Stimulated activated memory B cell treated with anti-CD40 and anti-IgM and Interleukin-4, amounts not matched to agents 10 μg/mL and 1 μg/mL and 100 μg/mL, for 72 hours (primary cell): ENCODE results near the gene EPB42.
"Not testable (repeated sequence)": the region's sequence is repeated elsewhere in the genome, so short reads cannot be mapped to it uniquely, and the experiment has no call there.

Experiments
- ATAC-seq: fragments of 150-1000 bp; cut with Tn5 transposase; 2 replicates; pipeline ENCODE4 v1.10.0; 2021
- H3K27ac Mint-ChIP-seq: one replicate; pipeline ENCODE4 v1.8.0; 2022; ENCODE audit warnings: mild to moderate bottlenecking, mixed read lengths
- H3K27me3 Mint-ChIP-seq: one replicate; pipeline ENCODE4 v1.8.0; 2022; ENCODE audit warnings: mixed read lengths
- H3K36me3 Mint-ChIP-seq: one replicate; pipeline ENCODE4 v1.8.0; 2022; ENCODE audit warnings: mixed read lengths
- H3K4me1 Mint-ChIP-seq: one replicate; pipeline ENCODE4 v1.8.0; 2022; ENCODE audit warnings: mixed read lengths
- H3K4me3 Mint-ChIP-seq: one replicate; pipeline ENCODE4 v1.8.0; 2022; ENCODE audit warnings: mild to moderate bottlenecking, moderate library complexity, mixed read lengths
- H3K9me3 Mint-ChIP-seq: one replicate; pipeline ENCODE4 v1.8.0; 2022; ENCODE audit warnings: mixed read lengths

EPB42 gene

DNA sequence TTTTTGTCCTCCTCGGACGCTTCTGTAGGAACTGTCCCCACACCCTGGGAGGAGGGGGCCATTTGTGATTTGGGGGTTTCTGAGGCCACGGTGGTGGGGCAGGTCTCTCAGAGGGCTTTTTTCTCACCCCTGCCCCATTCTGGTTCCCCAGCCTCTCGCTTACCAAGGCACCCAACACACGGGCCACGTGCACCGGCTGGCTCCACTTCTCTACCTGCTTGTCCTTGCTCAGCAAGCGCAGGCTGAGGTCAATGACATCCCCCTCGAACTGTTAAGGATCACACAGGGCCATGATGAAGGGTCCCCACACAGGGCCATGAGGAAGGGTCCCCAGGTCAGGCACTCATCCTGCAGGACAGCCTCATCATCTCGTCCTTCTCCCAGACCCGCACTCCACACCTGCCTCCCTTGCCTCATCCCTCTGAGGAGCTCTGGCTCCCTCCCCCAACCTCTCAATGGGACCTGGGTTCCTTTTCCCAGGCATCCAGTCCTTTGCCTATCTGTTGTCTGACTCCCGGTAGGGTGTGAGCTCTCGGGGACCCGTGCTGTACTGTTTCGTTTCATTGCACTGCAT lies 10.6 kb downstream of the EPB42 start:
- H3K4me3 Mint-ChIP-seq = no peak overlapping the region

DNA sequence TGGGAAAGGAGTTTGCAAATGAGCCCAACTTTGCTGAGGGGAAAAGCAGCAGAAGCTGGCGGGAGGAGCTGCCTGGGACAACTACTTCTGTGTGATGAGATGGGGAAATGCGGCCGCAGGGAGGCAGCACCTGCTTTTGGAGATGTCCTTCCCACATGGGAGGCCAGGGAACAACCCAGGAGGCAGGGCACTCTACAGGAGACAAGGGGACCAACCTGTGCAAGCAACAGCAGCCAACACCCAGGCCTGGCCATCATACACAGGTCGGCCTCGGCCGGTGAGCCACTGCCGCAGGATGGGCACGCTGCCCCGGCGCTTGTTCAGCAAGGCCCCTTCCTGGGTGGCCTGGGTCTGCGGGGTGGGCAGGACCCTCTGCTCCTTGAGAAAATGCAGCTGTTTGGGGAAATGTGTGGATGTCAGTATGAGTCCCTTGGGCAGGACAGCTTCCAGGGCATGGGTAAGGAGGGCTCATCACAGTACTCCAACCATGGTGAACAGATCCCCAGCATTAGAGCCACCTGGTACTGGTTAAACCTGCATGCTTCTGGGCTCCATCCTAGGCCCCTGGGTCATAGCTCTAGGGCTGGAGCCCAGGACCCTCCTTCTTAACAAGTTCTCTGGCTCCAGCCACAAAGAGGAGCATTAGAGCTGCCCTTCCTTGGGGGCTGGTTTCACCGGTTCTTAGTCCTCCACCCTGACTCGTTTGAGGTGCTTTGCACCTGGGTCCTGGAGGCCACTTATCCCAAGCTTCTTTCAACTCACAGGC lies 11.6 kb downstream of the EPB42 start:
- H3K4me1 Mint-ChIP-seq = peaks cover 5% of the 10 kb centered on the region
- no peak overlapping the region for H3K4me3 Mint-ChIP-seq
- no peaks in the 10 kb centered on the region for H3K36me3 Mint-ChIP-seq
- peaks cover 36% of the 10 kb centered on the region for H3K27me3 Mint-ChIP-seq
- H3K27ac Mint-ChIP-seq = no peak overlapping the region
- ATAC-seq = no peak
- no peaks in the 10 kb centered on the region for H3K9me3 Mint-ChIP-seq

More for the DNA sequence above, 10.6 kb downstream of the EPB42 start:
- H3K27ac Mint-ChIP-seq = no peak overlapping the region
- no peaks in the 10 kb centered on the region for H3K9me3 Mint-ChIP-seq
- no peaks in the 10 kb centered on the region for H3K4me1 Mint-ChIP-seq
- H3K36me3 Mint-ChIP-seq = no peaks in the 10 kb centered on the region
- no peak for ATAC-seq
- peaks cover 36% of the 10 kb centered on the region for H3K27me3 Mint-ChIP-seq

DNA sequence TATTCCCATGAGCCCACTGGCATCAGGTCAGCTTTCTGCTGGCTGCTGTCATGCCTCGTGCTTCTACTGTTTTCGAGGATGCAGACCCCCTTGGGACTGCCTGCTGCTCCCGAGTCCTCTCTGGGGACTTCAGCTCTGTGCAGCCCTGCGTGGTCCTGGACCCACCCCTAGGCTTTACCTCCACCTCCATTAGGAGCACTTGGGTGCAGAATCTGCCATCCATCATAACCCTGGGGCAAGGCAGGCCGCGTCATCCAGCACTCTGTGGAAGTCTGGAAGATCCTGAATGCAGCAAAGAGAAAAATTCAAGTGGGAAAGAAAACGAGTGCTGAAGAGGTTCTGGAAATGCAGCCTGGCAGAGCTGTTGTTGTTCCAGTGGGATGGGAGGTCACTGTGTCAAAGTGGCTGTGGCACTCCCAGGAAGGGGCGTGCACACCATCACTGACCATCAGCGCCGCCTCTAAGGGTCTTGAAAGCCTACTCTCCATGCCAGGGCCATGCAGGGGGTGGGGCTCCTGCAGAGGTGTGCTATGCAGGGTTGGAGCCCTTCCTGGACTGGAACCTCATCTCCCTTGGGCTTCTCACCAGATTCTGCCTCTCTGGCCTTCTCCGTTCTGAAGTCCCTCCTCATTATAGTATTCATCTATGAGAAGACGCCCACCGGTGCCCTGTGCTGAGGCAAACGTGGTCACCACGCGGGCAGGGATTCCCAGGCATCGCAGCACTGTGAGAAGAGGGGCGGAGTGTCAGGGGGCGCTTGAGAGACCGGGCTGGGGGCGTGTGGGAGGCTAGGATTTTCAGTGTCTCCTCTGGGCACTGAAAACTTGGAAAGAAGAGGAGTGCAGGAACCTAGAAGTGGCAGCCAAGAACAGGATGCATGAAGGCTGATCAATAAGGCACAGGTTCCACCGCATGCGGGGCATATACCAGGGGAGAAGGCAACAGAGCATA lies 12.5 kb downstream of the EPB42 start:
- Mint-ChIP-seq H3K36me3 (no peaks in the 10 kb centered on the region), H3K27me3 (peaks cover 36% of the 10 kb centered on the region), H3K27ac (no peak overlapping the region), H3K4me3 (no peak overlapping the region), H3K4me1 (peaks cover 9% of the 10 kb centered on the region), H3K9me3 (no peaks in the 10 kb centered on the region)
- no peak for ATAC-seq

DNA sequence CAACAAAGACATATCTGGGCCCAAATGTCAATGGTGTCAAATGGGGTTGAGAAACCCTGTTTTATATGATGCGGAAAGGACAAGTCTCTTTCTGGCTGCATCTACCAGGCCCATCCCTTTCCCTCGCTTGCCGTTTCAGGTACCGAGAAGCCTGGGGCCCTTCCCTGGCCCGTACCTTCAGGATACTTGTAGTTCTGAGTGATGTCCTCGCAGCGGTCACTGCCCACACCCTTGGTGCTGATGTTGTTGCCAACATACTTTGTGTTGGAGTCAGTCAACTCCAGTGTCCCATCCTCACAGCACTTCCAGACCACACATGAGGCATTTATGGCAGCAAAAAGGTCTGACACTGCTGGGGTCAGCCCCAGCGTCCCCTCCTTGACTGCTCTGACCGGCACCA lies 13.8 kb downstream of the EPB42 start:
- no peak for ATAC-seq
- H3K9me3 Mint-ChIP-seq = no peaks in the 10 kb centered on the region
- peaks cover 9% of the 10 kb centered on the region for H3K4me1 Mint-ChIP-seq
- no peak overlapping the region for H3K4me3 Mint-ChIP-seq
- H3K27ac Mint-ChIP-seq = no peak overlapping the region
- H3K36me3 Mint-ChIP-seq = no peaks in the 10 kb centered on the region
- peaks cover 36% of the 10 kb centered on the region for H3K27me3 Mint-ChIP-seq

DNA sequence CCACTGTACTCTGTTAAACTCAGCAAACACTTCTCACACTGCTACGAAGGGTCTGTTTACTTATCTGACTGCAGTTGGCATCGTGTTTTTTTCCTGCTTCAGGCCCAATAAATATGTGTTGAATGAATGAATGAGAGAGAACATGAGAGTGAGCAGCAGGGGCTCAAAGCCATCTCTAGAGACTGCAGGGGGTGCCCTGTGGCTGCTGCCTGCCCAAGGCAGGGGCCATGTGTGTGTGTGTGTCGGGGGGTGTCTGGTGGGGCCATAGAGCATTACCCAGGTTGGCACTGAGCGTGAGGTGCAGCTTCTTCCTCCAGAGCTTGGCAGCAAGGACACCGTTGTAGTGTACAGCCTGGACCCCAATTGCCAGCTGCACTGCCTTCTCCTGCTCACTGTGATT lies 14.8 kb downstream of the EPB42 start:
- ATAC-seq = no peak
- Mint-ChIP-seq H3K4me3 (no peak overlapping the region), H3K4me1 (peaks cover 9% of the 10 kb centered on the region), H3K27me3 (peaks cover 34% of the 10 kb centered on the region), H3K36me3 (no peaks in the 10 kb centered on the region), H3K9me3 (no peaks in the 10 kb centered on the region), H3K27ac (no peak overlapping the region)

DNA sequence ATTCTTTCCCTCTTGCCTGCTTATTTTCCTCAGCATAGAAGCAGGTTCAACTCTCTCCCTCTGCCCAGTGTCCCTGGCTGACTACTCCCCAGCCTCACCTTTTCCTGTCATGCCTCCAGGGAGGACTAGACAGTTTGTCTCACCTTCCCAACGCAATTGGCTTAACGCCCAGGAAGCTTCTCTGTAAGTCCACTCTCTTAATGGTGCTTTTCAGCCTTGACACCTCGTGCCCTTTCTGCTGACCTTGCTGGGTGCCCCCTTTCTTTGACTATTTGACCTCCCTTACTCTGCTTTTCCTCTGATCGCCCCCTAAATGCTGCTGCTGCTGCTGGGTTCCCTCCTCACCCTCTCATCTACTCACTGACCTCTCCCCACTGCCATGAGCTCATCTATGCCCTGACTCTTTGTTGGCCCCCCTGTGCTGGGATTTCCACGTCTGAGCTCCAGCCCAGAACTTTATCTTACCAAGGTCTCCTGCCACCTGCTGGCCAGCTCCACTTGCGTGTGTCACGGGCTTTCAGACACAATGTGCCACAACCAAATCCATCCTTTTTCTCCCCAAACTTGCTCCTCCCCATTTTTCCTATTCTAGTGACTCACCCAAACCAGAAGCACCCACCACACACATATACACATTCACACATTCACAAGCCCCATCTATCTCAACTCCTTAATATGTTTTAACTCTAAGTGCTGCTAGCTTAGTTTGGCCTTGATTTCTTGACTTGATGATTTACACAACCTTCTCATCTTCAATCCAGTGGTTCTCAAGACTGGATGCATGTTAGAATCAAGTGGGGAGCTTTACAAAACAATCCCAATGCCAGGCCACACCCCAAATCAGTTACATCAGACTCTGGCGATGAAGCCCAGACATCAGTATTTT lies 16.6 kb downstream of the EPB42 start:
- Mint-ChIP-seq H3K9me3 (no peaks in the 10 kb centered on the region), H3K4me3 (no peak overlapping the region), H3K27me3 (peaks cover 16% of the 10 kb centered on the region), H3K36me3 (no peaks in the 10 kb centered on the region), H3K4me1 (peaks cover 9% of the 10 kb centered on the region), H3K27ac (no peak overlapping the region)
- peak; percentile 59 for ATAC-seq

DNA sequence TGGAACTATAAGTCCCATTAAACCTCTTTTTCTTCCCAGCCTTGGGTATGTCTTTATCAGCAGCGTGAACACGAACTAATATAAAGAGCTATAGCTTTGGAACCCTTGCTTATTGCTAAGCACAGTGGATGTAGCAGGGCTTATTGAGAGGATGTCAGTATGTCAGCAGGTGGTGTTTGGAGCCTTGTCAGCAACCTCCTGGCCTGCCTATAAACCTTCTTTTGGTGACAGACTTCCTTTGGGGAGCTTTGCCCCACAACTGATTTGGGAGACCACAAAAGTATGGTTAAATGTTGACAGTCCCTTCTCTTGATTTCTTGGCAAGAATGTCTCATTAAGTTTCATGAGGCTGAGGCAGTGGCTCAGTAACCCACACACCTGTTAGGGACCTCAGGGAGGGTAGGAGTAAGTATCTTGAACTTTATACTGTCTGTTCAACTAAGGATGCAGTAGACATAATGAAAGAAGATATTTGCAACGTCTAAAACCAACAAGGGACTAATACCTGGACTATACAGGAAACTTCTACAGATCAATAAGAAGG lies 20.8 kb downstream of the EPB42 start:
- H3K4me3 Mint-ChIP-seq = no peak overlapping the region
- ATAC-seq = no peak
- peaks cover 5% of the 10 kb centered on the region for H3K9me3 Mint-ChIP-seq
- no peak overlapping the region for H3K27ac Mint-ChIP-seq
- no peaks in the 10 kb centered on the region for H3K27me3 Mint-ChIP-seq
- H3K4me1 Mint-ChIP-seq = peaks cover 21% of the 10 kb centered on the region
- peaks cover 27% of the 10 kb centered on the region for H3K36me3 Mint-ChIP-seq

DNA sequence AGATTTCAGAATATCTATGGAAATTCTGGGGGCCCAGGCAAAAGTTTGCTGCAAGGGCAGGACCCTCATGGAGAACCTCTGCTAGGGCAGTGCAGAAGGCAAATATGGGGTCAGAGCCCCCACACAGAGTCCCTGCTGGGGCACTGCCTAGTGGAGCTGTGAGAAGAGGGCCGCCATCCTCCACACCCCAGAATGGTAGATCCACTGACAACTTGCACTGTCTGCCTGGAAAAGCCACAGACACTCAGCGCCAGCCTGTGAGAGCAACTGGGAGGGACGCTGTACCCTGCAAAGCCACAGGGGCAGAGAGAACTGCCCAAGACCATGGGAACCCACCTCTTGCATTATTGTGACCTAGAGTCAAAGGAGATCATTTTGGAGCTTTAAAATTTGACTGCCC lies 21.8 kb downstream of the EPB42 start:
- Mint-ChIP-seq H3K27ac (no peak overlapping the region), H3K4me3 (no peak overlapping the region), H3K9me3 (peaks cover 5% of the 10 kb centered on the region), H3K27me3 (no peaks in the 10 kb centered on the region), H3K4me1 (peaks cover 14% of the 10 kb centered on the region), H3K36me3 (peaks cover 37% of the 10 kb centered on the region)
- ATAC-seq = no peak

DNA sequence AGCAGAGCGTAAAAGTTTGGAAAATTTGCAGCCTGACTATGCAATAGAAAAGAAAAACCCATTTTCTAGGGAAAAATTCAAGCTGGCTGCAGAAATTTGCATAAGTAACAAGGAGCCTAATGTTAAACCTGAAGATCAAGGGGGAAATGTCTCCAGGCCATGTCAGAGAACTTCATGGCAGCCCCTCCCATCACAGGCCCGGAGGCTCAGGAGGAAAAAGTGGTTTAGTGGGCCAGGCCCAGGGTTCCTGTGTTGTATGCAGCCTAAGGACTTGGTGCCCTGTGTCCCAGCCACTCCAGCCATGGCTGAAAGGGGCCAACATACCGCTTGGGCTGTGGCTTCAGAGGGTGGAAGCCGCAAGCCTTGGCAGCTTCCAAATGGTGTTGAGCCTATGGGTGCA lies 22.3 kb downstream of the EPB42 start:
- H3K4me3 Mint-ChIP-seq, H3K9me3 Mint-ChIP-seq, H3K27me3 Mint-ChIP-seq, H3K27ac Mint-ChIP-seq, ATAC-seq: not testable (repeated sequence)
- Mint-ChIP-seq H3K4me1 (peaks cover 13% of the 10 kb centered on the region), H3K36me3 (peaks cover 37% of the 10 kb centered on the region)

DNA sequence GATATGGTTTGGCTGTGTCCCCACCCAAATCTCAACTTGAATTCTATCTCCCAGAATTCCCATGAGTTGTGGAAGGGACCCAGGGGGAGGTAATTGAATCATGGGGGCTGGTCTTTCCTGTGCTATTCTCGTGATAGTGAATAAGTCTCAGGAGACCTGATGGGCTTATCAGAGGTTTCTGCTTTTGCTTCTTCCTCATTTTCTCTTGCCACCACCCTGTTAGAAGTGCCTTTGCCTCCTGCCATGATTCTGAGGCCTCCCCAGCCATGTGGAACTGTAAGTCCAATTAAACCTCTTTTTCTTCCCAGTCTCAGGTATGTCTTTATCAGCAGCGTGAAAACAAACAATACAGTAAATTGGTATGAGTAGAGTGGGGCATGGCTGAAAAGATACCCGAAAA lies 23.0 kb downstream of the EPB42 start:
- Mint-ChIP-seq H3K36me3 (peaks cover 40% of the 10 kb centered on the region), H3K4me1 (peaks cover 13% of the 10 kb centered on the region)
- not testable (repeated sequence) for H3K27me3 Mint-ChIP-seq, H3K9me3 Mint-ChIP-seq, ATAC-seq, H3K4me3 Mint-ChIP-seq, H3K27ac Mint-ChIP-seq

DNA sequence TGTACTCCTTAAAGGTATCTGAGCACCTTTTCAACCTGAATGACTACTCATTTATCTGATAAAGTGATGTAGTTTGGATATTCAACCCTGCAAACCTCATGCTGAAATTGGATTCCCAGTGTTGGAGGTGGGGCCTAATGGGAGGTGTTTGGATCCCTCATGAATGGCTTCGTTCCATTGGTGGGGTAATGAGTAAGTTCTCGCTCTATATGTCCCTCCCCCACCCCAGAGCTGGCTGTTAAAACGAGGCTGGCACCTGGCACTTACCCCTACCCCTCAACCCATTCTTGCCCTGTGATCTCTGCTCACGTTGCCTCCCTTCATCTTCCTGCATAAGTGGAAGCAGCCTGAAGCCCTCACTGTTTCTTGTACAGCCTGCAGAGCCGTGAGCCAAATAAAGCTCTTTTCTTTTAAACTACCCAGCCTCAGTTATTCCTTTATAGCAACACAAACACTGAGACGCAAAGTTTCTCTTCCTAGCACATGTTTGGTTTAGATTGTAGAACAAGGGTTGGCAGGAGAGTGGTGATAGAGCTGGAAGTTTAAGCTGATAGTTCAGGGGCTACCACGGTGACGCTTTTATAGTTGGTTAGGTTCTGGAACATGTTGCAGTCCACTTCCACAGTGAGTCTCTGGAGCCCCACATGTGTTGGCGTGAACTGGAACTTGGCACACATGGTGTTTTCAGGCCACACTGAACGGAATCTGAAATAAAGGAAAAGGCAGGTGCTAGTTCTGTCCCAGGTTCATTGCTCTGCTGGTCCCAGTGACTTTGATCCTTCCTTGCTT lies 23.9 kb downstream of the EPB42 start:
- Mint-ChIP-seq H3K4me1 (peaks cover 13% of the 10 kb centered on the region), H3K27ac (no peak overlapping the region), H3K9me3 (peaks cover 5% of the 10 kb centered on the region), H3K36me3 (peaks cover 48% of the 10 kb centered on the region), H3K4me3 (no peak overlapping the region), H3K27me3 (no peaks in the 10 kb centered on the region)
- no peak for ATAC-seq

DNA sequence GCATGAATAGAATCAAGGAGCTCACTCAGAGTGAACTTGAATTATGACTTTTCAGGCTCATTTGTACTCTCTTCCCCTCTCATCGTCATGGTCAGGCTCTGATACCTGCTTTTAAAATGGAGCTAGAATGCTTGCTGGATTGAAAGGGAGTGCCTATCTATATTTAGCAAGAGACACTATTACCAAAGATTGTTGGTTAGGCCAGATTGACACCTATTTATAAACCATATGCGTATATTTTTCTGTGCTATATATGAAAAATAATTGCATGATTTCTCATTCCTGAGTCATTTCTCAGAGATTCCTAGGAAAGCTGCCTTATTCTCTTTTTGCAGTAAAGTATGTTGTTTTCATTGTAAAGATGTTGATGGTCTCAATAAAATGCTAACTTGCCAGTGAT lies 26.0 kb downstream of the EPB42 start:
- Mint-ChIP-seq H3K36me3 (peaks cover 67% of the 10 kb centered on the region), H3K27ac (no peak overlapping the region), H3K4me1 (peaks cover 13% of the 10 kb centered on the region), H3K27me3 (no peaks in the 10 kb centered on the region), H3K4me3 (no peak overlapping the region), H3K9me3 (peaks cover 5% of the 10 kb centered on the region)
- no peak for ATAC-seq

DNA sequence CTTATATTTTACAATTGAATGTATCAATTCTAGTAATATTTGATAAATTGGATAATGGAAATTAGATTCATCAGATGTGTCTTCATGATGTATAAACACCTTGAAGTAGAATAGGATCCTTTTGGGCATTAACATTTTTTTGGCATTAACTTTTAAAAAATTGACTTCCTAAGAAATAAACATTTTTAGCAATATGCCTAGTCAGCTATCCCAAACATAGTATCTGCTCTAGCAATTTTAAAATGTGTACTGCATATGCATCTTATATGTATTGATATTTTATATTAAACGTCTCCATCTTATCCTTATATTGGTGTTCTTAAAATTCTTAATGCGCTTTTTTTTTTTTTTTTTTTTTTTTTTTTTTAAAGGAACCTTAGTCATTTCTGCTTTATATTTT lies 27.1 kb downstream of the EPB42 start:
- no peaks in the 10 kb centered on the region for H3K27me3 Mint-ChIP-seq

DNA sequence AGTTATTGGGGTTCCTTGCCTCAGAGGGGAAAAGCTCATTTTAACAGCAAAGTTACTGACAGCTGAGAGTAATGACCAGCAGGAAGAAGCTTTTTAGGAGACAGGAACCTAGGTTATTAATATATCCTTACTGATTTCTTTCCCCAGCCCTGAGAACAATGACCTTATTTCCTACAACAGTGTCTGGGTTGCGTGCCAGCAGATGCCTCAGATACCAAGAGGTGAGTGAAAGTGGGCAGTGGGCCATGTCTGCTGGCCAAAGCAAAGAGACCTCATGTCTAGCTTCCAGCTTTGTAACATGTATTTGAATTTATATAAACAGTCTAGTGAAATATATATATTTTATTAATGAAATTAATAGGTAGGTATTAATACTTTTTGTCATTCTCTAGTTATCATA lies 30.6 kb downstream of the EPB42 start:
- H3K4me3 Mint-ChIP-seq = no peak overlapping the region
- H3K36me3 Mint-ChIP-seq = peaks cover 48% of the 10 kb centered on the region
- no peak for ATAC-seq
- no peak overlapping the region for H3K27ac Mint-ChIP-seq
- H3K4me1 Mint-ChIP-seq = peaks cover 21% of the 10 kb centered on the region
- no peaks in the 10 kb centered on the region for H3K27me3 Mint-ChIP-seq
- H3K9me3 Mint-ChIP-seq = no peaks in the 10 kb centered on the region

More for the DNA sequence above, 27.1 kb downstream of the EPB42 start:
- peaks cover 5% of the 10 kb centered on the region for H3K9me3 Mint-ChIP-seq
- H3K4me3 Mint-ChIP-seq = no peak overlapping the region
- H3K4me1 Mint-ChIP-seq = peaks cover 18% of the 10 kb centered on the region
- peaks cover 74% of the 10 kb centered on the region for H3K36me3 Mint-ChIP-seq
- no peak overlapping the region for H3K27ac Mint-ChIP-seq
- ATAC-seq = no peak
